GM12891 (cell line): Measurements from ENCODE around the gene ROBO2.

Source experiments
- DNase-seq: peaks from one replicate; pipeline ENCODE4 v3.0.0; 2011; ENCODE audit warnings: low spot score; ENCODE audit not compliant: insufficient read length
- FAIRE-seq: peaks from 2 replicates; lab custom pipeline; 2011; peaks lifted over from hg19 to GRCh38; lab: Jason Lieb, UNC
- PAX5 ChIP-seq: IDR thresholded peaks from 2 replicates; pipeline ENCODE4 v1.6.1; 2011; ENCODE audit warnings: low read length, moderate library complexity, mild to moderate bottlenecking; ENCODE audit not compliant: insufficient read depth, severe bottlenecking
- POLR2A ChIP-seq: IDR thresholded peaks from 2 replicates; pipeline ENCODE4 v1.6.1; 2011; ENCODE audit warnings: low read depth, low read length, control low read depth
- POLR2AphosphoS5 ChIP-seq: IDR thresholded peaks from 2 replicates; pipeline ENCODE4 v1.6.1; 2011; ENCODE audit warnings: low read depth, low read length, control low read depth
- POU2F2 ChIP-seq: IDR thresholded peaks from 2 replicates; pipeline ENCODE4 v1.6.1; 2011; ENCODE audit warnings: low read depth, mild to moderate bottlenecking, control low read depth, low read length, moderate library complexity
- SPI1 ChIP-seq: IDR thresholded peaks from 2 replicates; pipeline ENCODE4 v1.6.1; 2011; ENCODE audit warnings: low read depth, low read length, control low read depth
- TAF1 ChIP-seq: IDR thresholded peaks from 2 replicates; pipeline ENCODE4 v1.6.1; 2011; ENCODE audit warnings: low read depth, low read length, control low read depth

ROBO2 gene

GRCh38 chr3:77091809-77092208 lies 51.9 kb downstream of the ROBO2 start:
- TF ChIP-seq POLR2A: no peak
- TF ChIP-seq SPI1: no peak
- no peak for TF ChIP-seq TAF1
- FAIRE-seq (no peak), DNase-seq (no peak)

DNA sequence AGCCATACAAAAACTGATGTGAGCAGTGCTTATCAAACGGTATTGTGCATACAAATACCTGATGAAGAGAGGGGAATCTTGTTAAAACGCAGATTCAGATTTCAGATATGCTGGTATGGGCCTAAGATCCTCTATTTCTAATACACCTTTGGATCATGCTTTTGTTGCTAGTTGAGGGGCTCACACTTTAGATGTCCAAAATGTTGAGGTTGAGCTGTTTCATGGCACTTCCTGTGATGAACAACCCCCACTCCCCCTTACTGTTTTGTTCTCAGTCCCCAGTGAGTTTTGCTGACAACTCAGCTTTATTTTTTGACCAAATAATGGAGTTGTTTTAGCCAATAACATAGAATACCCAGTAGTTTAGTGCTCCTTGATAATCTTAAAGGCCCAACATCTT lies 53.2 kb downstream of the ROBO2 start:
- DNase-seq (no peak), FAIRE-seq (no peak)
- TF ChIP-seq PAX5 (no peak), SPI1 (no peak), POLR2A (no peak), POU2F2 (no peak), POLR2AphosphoS5 (no peak), TAF1 (no peak)

GRCh38 chr3:77096145-77096544 lies 56.2 kb downstream of the ROBO2 start:
- FAIRE-seq (no peak), DNase-seq (no peak)
- TF ChIP-seq POLR2AphosphoS5 (no peak), TAF1 (no peak), POLR2A (no peak), PAX5 (no peak), POU2F2 (no peak), SPI1 (no peak)

DNA sequence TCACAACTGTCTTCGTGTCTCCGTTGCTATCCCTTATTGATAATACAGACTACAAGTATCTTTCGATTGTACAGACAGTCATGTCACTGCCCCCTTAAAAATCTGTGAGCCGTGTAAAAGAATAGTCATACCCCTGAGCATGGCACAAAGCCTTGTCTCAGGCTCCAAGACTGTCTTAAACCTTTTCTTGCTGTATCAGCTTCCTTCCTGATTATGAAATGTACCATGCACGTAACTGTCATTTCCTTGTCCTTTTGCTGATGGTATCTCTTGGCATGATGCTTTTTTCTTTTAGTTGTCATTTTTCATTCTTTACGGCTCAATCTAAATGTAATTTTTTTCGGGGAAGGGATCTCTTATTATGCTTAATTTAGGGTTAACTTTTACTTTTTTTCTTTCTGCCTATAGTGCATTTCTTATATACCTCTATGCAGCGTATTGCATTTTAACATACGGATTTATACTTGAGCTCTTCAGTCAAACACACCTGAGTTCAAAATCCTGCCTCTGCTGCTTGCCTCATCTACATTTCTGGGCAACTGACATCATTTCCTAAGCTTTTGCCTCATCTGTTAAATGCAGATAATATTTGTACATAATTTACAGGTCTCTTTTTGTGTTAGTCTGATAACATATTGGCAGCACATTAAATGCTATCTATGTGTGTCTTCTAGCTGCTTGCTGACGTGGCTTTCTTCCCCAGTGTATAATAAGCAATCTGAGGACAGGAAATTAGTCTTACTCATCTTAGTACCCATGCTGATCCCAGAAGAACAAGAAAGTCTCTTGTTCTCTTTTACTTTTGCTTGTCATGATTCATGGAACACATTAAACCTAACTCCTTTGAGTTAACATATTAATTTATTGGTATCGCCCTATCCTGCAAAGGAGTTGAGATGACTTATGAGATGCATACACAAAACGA lies 57.3 kb downstream of the ROBO2 start:
- DNase-seq (no peak), FAIRE-seq (no peak)
- TF ChIP-seq POU2F2: no peak
- TF ChIP-seq SPI1: no peak
- TF ChIP-seq POLR2AphosphoS5: no peak
- no peak for TF ChIP-seq POLR2A
- TF ChIP-seq PAX5: no peak
- no peak for TF ChIP-seq TAF1

DNA sequence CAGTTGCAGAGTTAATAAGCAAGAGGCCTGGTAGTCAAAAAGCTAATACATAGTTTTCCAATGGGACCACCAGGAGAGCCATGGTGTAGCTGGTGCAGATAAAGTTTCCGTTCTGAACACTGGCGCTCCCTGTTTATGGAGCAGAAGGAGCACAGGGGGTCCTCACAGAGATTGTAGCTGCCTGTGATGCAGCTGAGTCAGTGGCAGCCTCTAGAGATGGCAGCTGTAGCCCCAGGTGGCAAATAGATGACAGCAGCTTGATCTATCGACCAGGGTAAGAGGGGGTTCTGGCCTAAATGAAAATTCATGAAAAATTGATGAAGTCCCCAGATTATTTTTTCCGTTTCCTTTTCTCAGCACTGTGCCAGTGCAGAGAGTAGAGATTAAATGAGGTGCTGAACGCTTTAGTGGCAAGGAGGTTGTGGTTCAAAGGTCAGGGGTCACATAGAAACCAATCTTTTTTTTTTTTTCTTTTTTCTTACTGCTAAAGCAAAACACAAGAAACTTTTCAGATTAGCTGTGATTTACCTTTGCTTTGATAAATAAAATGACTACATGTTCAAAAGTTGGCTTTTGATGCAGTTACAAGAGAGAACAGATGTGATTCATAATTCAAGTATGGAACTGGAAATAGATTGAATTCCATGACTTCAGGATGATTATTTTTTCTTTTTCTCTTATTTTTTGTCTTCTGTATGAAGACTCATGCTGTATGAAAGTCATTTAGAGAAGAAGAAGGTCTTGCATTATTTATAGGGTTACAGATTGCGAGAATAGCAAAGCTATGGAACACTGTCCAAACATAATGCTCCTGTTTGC lies 63.3 kb downstream of the ROBO2 start:
- DNase-seq: no peak
- TF ChIP-seq PAX5: no peak
- no peak for TF ChIP-seq TAF1
- TF ChIP-seq POLR2AphosphoS5: no peak
- no peak for TF ChIP-seq POU2F2
- no peak for TF ChIP-seq POLR2A
- no peak for TF ChIP-seq SPI1
- FAIRE-seq: no peak

GRCh38 chr3:77122652-77123051 lies 82.8 kb downstream of the ROBO2 start:
- no peak for DNase-seq
- TF ChIP-seq POLR2AphosphoS5: no peak
- TF ChIP-seq TAF1: no peak
- no peak for TF ChIP-seq POU2F2
- no peak for TF ChIP-seq PAX5
- TF ChIP-seq POLR2A: no peak
- no peak for FAIRE-seq

DNA sequence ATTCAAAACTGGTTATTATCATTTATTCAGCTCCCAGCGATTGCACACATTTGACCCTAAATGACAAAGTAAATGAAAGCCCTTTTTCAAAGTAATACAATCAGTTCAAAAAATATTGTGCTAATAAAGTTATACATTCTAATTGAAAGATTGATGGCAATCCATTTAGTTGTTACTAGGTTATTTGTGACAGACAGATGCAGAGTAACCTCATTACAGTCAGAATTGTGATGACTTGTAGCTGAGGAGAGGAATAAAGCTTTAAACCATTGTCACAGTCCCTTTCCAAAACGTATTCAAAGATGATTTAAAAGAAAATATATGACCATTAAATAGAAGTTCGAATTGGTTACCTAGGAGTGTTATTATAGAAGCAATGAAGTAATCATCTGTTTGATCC lies 86.1 kb downstream of the ROBO2 start:
- DNase-seq (no peak), FAIRE-seq (no peak)
- no peak for TF ChIP-seq POLR2AphosphoS5
- no peak for TF ChIP-seq POU2F2
- no peak for TF ChIP-seq POLR2A
- no peak for TF ChIP-seq SPI1
- no peak for TF ChIP-seq PAX5
- TF ChIP-seq TAF1: no peak

GRCh38 chr3:77134769-77135168 lies 94.9 kb downstream of the ROBO2 start:
- DNase-seq (no peak), FAIRE-seq (no peak)
- TF ChIP-seq POLR2AphosphoS5: no peak
- TF ChIP-seq TAF1: no peak
- no peak for TF ChIP-seq POLR2A
- no peak for TF ChIP-seq POU2F2
- no peak for TF ChIP-seq SPI1
- TF ChIP-seq PAX5: no peak

- no peak for DNase-seq
- no peak for FAIRE-seq
These were observed 97.7 kb downstream of the ROBO2 start for GRCh38 chr3:77137559-77137958.

More at GRCh38 chr3:77137559-77137958, 97.7 kb downstream of the ROBO2 start:
- no peak for TF ChIP-seq SPI1
- TF ChIP-seq TAF1: no peak
- TF ChIP-seq PAX5: no peak
- TF ChIP-seq POU2F2: no peak
- no peak for TF ChIP-seq POLR2A
- no peak for TF ChIP-seq POLR2AphosphoS5
